ENCODE results near the gene STXBP6. TPM values are rescaled to one million over a fixed set of nuclear protein-coding genes. Genes with fewer than 3 reads are reported as not detected.

The STXBP6 gene
- total and polyA plus RNA-seq, 10 of the 15 experiments (the other 5 are each of a cell fraction or from before 2014, with no cell fraction given) = 1.2 to 47.3 (median 1.9) TPM

DNA sequence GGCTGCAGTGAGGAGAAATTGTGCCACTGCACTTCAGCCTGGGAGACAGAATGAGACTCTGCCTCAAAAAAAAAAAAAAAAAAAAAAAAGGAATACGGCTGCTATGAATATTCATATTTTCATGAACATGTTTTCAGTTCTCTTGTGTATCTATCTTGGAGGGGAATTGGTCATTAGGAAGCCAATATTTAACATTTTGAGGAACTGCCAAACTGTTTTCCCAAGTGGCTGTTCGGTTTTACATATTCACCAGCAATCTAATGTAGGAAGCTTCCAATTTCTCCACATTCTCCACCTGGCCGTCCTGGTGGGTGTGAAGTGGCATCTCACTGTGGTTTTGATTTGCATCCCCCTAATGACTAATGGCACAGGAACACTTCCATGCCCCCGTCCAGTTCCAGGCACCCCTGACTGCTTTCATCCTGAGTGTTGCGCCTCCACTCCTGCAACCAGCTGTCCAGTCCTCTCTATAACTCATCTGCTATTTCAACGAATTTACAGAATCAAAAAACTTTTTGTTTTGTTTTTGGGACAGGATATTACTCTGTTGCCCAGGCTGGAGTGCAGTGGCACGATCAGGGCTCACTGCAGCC lies 5.7 kb downstream of the STXBP6 start:
- DNase-seq (ENCODE audit: low read depth, low spot score) = no peak
- TF ChIP-seq IKZF2 (IDR thresholded peaks at IDR 0.05) = peak in 1 of 2 experiments; percentile 12; a peak in 1 of 4 replicates
- 0 out of 2 replicates have a peak, but pooled peaks have one; percentile 14 for TF ChIP-seq IKZF1 (conservative IDR thresholded peaks at IDR 0.05)
- TF ChIP-seq BRCA1 (IDR thresholded peaks at IDR 0.05; ENCODE audit: low read depth, low read length) = no peak
- ChIA-PET SMC1A (ENCODE audit: uncharacterized antibody, unreplicated experiment) (interaction anchor here (0.7 to 1.2 kb wide), 3 partner anchors 38 to 261 kb away, joined by 3 to 4 read pairs (median 3); no protein-coding TSS in a partner anchor), RAD21 (ENCODE audit: unreplicated experiment) (interaction anchor here (0.6 to 1.6 kb wide), 2 partner anchors 83 to 238 kb away, joined by 3 to 7 read pairs; no protein-coding TSS in a partner anchor), CTCF (interaction anchor here (0.6 to 1.2 kb wide), 4 partner anchors 13 to 366 kb away, joined by 3 to 4 read pairs (median 4); no protein-coding TSS in a partner anchor), POLR2A (interaction anchor here (0.7 kb wide), 1 partner anchor 358 kb away, joined by 3 read pairs; no protein-coding TSS in a partner anchor)
- Histone ChIP-seq H3K27me3 (replicated peaks in 1 of 2; ENCODE audit: control insufficient read depth in 2 of 2, insufficient read depth in 2 of 2, low read length in 1 of 2) (no peaks in the 10 kb centered on the region), H3K79me2 (ENCODE audit: control insufficient read depth, insufficient read depth, low read length) (no peaks in the 10 kb centered on the region), H3K4me2 (ENCODE audit: control insufficient read depth, insufficient read depth) (no peak overlapping the region), H2AFZ (ENCODE audit: control insufficient read depth, low read depth, low read length) (no peak overlapping the region), H3K9ac (ENCODE audit: control insufficient read depth, insufficient read depth, low read length) (no peak overlapping the region), H3K4me1 (ENCODE audit: control insufficient read depth, insufficient read depth, low read length) (no peaks in the 10 kb centered on the region), H3K36me3 (ENCODE audit: control insufficient read depth in 2 of 2, insufficient read depth in 2 of 2, low read length in 1 of 2) (no peaks in the 10 kb centered on the region), H4K20me1 (ENCODE audit: control insufficient read depth, insufficient read depth) (no peaks in the 10 kb centered on the region), H3K4me3 (no peak overlapping the region), H3K9me3 (replicated peaks; ENCODE audit: control insufficient read depth, insufficient read depth, low read length) (no peaks in the 10 kb centered on the region), H3K27ac (ENCODE audit: control insufficient read depth, insufficient read depth) (no peak overlapping the region)
- 22% methylated on average over 7 of the region's 7 CpGs for WGBS (ENCODE audit: insufficient coverage, insufficient replicate concordance, low lambda C conversion rate, missing lambda C conversion rate)
- intact Hi-C loops (cut with micrococcal nuclease; ENCODE audit: unreplicated experiment) = no loop called here
- no peak for ATAC-seq
- FAIRE-seq = no peak
- in situ Hi-C loops (cut with MboI) = no loop called here
- BruUV-seq (replicated peaks) = no TSS peak

DNA sequence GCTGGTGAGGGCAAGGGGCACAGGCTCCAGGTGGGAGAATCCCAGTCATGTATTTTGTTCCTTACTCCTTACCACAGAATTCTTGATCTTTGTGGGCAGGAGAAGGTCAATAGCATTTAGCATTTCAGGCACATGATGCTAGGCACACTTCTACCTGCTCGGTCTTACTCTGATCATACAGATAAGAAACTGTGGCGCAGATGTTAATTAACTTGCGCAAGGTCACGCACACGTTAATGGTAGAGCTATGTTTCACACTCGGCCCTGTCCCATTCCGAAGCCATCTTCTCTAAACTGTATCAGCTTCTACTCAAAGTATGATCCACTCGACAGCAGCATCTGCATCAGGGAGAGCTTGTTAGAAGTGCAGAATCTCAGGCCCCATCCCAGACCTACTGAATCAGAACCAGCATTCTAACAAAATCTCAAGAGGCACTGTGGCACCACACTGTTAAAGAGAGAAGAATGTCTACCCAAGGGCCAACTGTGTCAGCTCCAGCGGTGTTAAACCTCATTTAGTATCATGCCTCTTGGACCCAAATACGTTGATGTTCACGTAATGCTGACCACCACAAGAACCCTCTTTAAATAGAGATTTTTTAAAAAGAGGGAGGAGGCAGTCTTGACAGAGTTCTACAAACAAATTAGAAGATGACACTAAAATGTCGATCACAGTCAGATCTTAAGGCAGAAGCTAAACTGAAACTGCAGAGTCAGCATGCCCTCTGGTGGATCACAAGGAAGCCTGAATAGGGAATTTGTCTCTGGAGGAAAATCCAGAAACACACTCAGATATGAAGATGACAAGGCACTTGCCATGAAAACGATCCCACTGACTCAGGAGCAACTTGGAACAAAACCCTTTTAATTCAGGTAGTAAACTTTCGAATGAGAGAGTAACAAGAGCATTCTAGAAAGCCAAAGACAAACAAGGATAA lies 7.3 kb downstream of the STXBP6 start:
- ATAC-seq = no peak
- Histone ChIP-seq H3K27ac (ENCODE audit: control insufficient read depth, insufficient read depth) (no peak overlapping the region), H3K36me3 (ENCODE audit: control insufficient read depth in 2 of 2, insufficient read depth in 2 of 2, low read length in 1 of 2) (no peaks in the 10 kb centered on the region), H3K79me2 (ENCODE audit: control insufficient read depth, insufficient read depth, low read length) (no peaks in the 10 kb centered on the region), H3K4me3 (no peak overlapping the region), H3K4me2 (ENCODE audit: control insufficient read depth, insufficient read depth) (no peak overlapping the region), H3K4me1 (ENCODE audit: control insufficient read depth, insufficient read depth, low read length) (no peaks in the 10 kb centered on the region), H3K27me3 (replicated peaks in 1 of 2; ENCODE audit: control insufficient read depth in 2 of 2, insufficient read depth in 2 of 2, low read length in 1 of 2) (no peaks in the 10 kb centered on the region), H2AFZ (ENCODE audit: control insufficient read depth, low read depth, low read length) (no peak overlapping the region), H3K9ac (ENCODE audit: control insufficient read depth, insufficient read depth, low read length) (no peak overlapping the region), H3K9me3 (replicated peaks; ENCODE audit: control insufficient read depth, insufficient read depth, low read length) (no peaks in the 10 kb centered on the region), H4K20me1 (ENCODE audit: control insufficient read depth, insufficient read depth) (no peaks in the 10 kb centered on the region)
- intact Hi-C loops (cut with micrococcal nuclease; ENCODE audit: unreplicated experiment) = no loop called here
- ChIA-PET POLR2A (interaction anchor here (0.9 kb wide), 1 partner anchor 26 kb away, joined by 3 read pairs; no protein-coding TSS in a partner anchor), CTCF (interaction anchor here (0.7 to 5.2 kb wide), 9 partner anchors 12 to 332 kb away, joined by 3 to 52 read pairs (median 4); no protein-coding TSS in a partner anchor), SMC1A (ENCODE audit: uncharacterized antibody, unreplicated experiment) (interaction anchor here (0.6 to 4.9 kb wide), 13 partner anchors 9 to 585 kb away, joined by 3 to 54 read pairs (median 3); no protein-coding TSS in a partner anchor), RAD21 (ENCODE audit: unreplicated experiment) (interaction anchor here (0.6 to 2.2 kb wide), 9 partner anchors 10 to 333 kb away, joined by 3 to 10 read pairs (median 4); no protein-coding TSS in a partner anchor)
- no peak for FAIRE-seq
- BruUV-seq (replicated peaks) = no TSS peak
- in situ Hi-C loops (cut with MboI) = no loop called here
- WGBS (ENCODE audit: insufficient coverage, insufficient replicate concordance, low lambda C conversion rate, missing lambda C conversion rate) = 47% methylated on average over 14 of the region's 14 CpGs
- TF ChIP-seq, protein P1, sequence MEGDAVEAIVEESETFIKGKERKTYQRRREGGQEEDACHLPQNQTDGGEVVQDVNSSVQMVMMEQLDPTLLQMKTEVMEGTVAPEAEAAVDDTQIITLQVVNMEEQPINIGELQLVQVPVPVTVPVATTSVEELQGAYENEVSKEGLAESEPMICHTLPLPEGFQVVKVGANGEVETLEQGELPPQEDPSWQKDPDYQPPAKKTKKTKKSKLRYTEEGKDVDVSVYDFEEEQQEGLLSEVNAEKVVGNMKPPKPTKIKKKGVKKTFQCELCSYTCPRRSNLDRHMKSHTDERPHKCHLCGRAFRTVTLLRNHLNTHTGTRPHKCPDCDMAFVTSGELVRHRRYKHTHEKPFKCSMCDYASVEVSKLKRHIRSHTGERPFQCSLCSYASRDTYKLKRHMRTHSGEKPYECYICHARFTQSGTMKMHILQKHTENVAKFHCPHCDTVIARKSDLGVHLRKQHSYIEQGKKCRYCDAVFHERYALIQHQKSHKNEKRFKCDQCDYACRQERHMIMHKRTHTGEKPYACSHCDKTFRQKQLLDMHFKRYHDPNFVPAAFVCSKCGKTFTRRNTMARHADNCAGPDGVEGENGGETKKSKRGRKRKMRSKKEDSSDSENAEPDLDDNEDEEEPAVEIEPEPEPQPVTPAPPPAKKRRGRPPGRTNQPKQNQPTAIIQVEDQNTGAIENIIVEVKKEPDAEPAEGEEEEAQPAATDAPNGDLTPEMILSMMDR (IDR thresholded peaks at IDR 0.05 in 2 of 3, conservative IDR thresholded peaks at IDR 0.05 in 1 of 3; ENCODE audit: control insufficient read depth in 2 of 3, extremely low read depth in 1 of 3, insufficient read depth in 1 of 3, low read depth in 3 of 3, low read length in 3 of 3) = 0 out of 6 replicates have a peak, but pooled peaks of 1 of the 3 experiments have one; percentile 8
- TF ChIP-seq CBX3 (IDR thresholded peaks at IDR 0.05; ENCODE audit: borderline replicate concordance, low read depth) = no peak
- DNase-seq (ENCODE audit: low read depth, low spot score) = no peak
